HG03457 (cell line): ENCODE measurements around the gene ZBTB47.

Experiments
- ATAC-seq: cut with Tn5 transposase; IDR thresholded peaks from one replicate; pipeline ENCODE4 v1.9.1; 2021; ENCODE audit warnings: moderate number of reproducible peaks; ENCODE audit not compliant: unreplicated experiment

ZBTB47 gene

GRCh38 chr3:42652611-42653302 lies 740 bp upstream of the ZBTB47 start:
- ATAC-seq = peak; percentile 40

GRCh38 chr3:42653303-42653559 lies 266 bp upstream of the ZBTB47 start:
- ATAC-seq = no peak

GRCh38 chr3:42654331-42655201 lies 1.1 kb downstream of the ZBTB47 start:
- no peak for ATAC-seq

- no peak for ATAC-seq
Observed at GRCh38 chr3:42655331-42655888, 1.9 kb downstream of the ZBTB47 start.

- ATAC-seq = no peak
Observed at GRCh38 chr3:42655980-42656679, 2.6 kb downstream of the ZBTB47 start.

GRCh38 chr3:42656680-42657610 lies 3.4 kb downstream of the ZBTB47 start:
- ATAC-seq = no peak

- no peak for ATAC-seq
Observed at GRCh38 chr3:42657675-42658074, 4.2 kb downstream of the ZBTB47 start.

GRCh38 chr3:42658091-42658770 lies 4.7 kb downstream of the ZBTB47 start:
- no peak for ATAC-seq

- no peak for ATAC-seq
Observed at GRCh38 chr3:42658771-42659390, 5.4 kb downstream of the ZBTB47 start.

- no peak for ATAC-seq
Observed at GRCh38 chr3:42659451-42660130, 6.1 kb downstream of the ZBTB47 start.

GRCh38 chr3:42660131-42660715 lies 6.7 kb downstream of the ZBTB47 start:
- ATAC-seq = no peak

- ATAC-seq = no peak
Observed at GRCh38 chr3:42660898-42661297, 7.4 kb downstream of the ZBTB47 start.

- no peak for ATAC-seq
Observed at GRCh38 chr3:42661593-42662022, 8.1 kb downstream of the ZBTB47 start.

- no peak for ATAC-seq
Observed at GRCh38 chr3:42662037-42662812, 8.7 kb downstream of the ZBTB47 start.

GRCh38 chr3:42662813-42663535 lies 9.5 kb downstream of the ZBTB47 start:
- ATAC-seq = no peak

- ATAC-seq = no peak
Observed at GRCh38 chr3:42663581-42664437, 10.3 kb downstream of the ZBTB47 start.
